Neural cell (in vitro differentiated cells): ENCODE measurements around the gene MTMR12. TPM values are rescaled to one million over a fixed set of nuclear protein-coding genes. Genes with fewer than 3 reads are reported as not detected.
"Not testable (repeated sequence)": the region's sequence is repeated elsewhere in the genome, so short reads cannot be mapped to it uniquely, and the experiment has no call there.

Source experiments
- H2AFZ ChIP-seq: fragments of 200-600, 300-800 bp; sonication (generic), shearing (Covaris generic); 2 replicates; pipeline ENCODE4 v1.6.0; 2014; ENCODE audit warnings: low read depth, mild to moderate bottlenecking, antibody characterized with exemption, low read length, moderate library complexity
- H3F3A ChIP-seq: fragments of 200-600 bp; shearing (Covaris generic); 2 replicates; pipeline ENCODE4 v1.6.1; 2016; ENCODE audit warnings: mild to moderate bottlenecking, moderate library complexity, mixed read lengths, antibody characterized with exemption, low read length; ENCODE audit not compliant: insufficient read depth, poor library complexity, severe bottlenecking
- H3K27ac ChIP-seq: fragments of 200-600, 300-800 bp; sonication (generic), shearing (Covaris generic); 2 replicates; pipeline ENCODE4 v1.5.1; 2014; ENCODE audit warnings: mild to moderate bottlenecking, low read length, moderate library complexity
- H3K27me3 ChIP-seq: fragments of 300-800, 200-600 bp; sonication (generic), shearing (Covaris generic); 2 replicates; pipeline ENCODE4 v1.6.0; 2014; ENCODE audit warnings: mild to moderate bottlenecking, low read depth, low read length, moderate library complexity; ENCODE audit not compliant: insufficient read depth
- H3K36me3 ChIP-seq: fragments of 300-800, 200-600 bp; sonication (generic), shearing (Covaris generic); 2 replicates; pipeline ENCODE4 v1.5.1; 2014; ENCODE audit warnings: mild to moderate bottlenecking, antibody characterized with exemption, low read length, moderate library complexity; ENCODE audit not compliant: insufficient read depth
- H3K4me2 ChIP-seq: fragments of 300-800, 200-600 bp; sonication (generic), shearing (Covaris generic); 2 replicates; pipeline ENCODE4 v1.6.0; 2014; ENCODE audit warnings: mild to moderate bottlenecking, low read length
- H3K4me3 ChIP-seq: fragments of 300-800, 200-600 bp; sonication (generic), shearing (Covaris generic); 2 replicates; pipeline ENCODE4 v1.5.1; 2014; ENCODE audit warnings: mild to moderate bottlenecking, low read length, moderate library complexity
- H3K79me2 ChIP-seq: fragments of 200-600 bp; shearing (Covaris generic); replicated peaks from 2 replicates; pipeline ENCODE4 v1.6.0; 2014; ENCODE audit warnings: mild to moderate bottlenecking, low read length, moderate library complexity; ENCODE audit not compliant: insufficient read depth
- H3K9ac ChIP-seq: fragments of 300-800, 200-600 bp; sonication (generic), shearing (Covaris generic); 2 replicates; pipeline ENCODE4 v1.6.1; 2016; ENCODE audit warnings: mild to moderate bottlenecking, low read length, mixed read lengths
- H3K9me2 ChIP-seq: fragments of 200-600 bp; shearing (Covaris generic); 2 replicates; pipeline ENCODE4 v1.6.1; 2016; ENCODE audit warnings: mild to moderate bottlenecking, low read length, mixed read lengths; ENCODE audit not compliant: insufficient read depth
- H3K9me3 ChIP-seq: fragments of 200-600, 300-800 bp; sonication (generic), shearing (Covaris generic); 2 replicates; pipeline ENCODE4 v1.6.1; 2016; ENCODE audit warnings: mild to moderate bottlenecking, mixed run types, low read length, moderate library complexity, mixed read lengths
- H4K20me1 ChIP-seq: fragments of 200-600 bp; shearing (Covaris generic); 2 replicates; pipeline ENCODE4 v1.6.1; 2016; ENCODE audit warnings: mild to moderate bottlenecking, mixed run types; ENCODE audit not compliant: insufficient read depth
- CTCF ChIP-seq: fragments of 450-650 bp; IDR thresholded peaks from 2 replicates; pipeline ENCODE4 v1.5.1; 2014; ENCODE audit warnings: antibody characterized with exemption, mild to moderate bottlenecking, moderate library complexity; ENCODE audit not compliant: poor library complexity, severe bottlenecking
- EP300 ChIP-seq: fragments of 450-650 bp; conservative IDR thresholded peaks from 2 replicates; pipeline ENCODE4 v1.6.1; 2014; ENCODE audit warnings: antibody characterized with exemption, mild to moderate bottlenecking, moderate library complexity; ENCODE audit not compliant: poor library complexity, severe bottlenecking
- EZH2 ChIP-seq: fragments of 200-600, 300-800 bp; shearing (Covaris generic), sonication (generic); IDR thresholded peaks from 2 replicates; pipeline ENCODE4 v1.6.1; 2014; ENCODE audit warnings: antibody characterized with exemption, low read length, borderline replicate concordance, mild to moderate bottlenecking; ENCODE audit not compliant: insufficient read depth, poor library complexity, severe bottlenecking
- MXI1 ChIP-seq: fragments of 450-650 bp; conservative IDR thresholded peaks from 2 replicates; pipeline ENCODE4 v1.6.1; 2014; ENCODE audit warnings: antibody characterized with exemption, mild to moderate bottlenecking; ENCODE audit not compliant: poor library complexity, severe bottlenecking
- POLR2AphosphoS5 ChIP-seq: IDR thresholded peaks from 2 replicates; pipeline ENCODE4 v1.6.1; 2012
- RAD21 ChIP-seq: fragments of 450-650 bp; conservative IDR thresholded peaks from 2 replicates; pipeline ENCODE4 v1.6.1; 2014; ENCODE audit warnings: antibody characterized with exemption, mild to moderate bottlenecking, moderate library complexity
- SMC3 ChIP-seq: fragments of 450-650 bp; conservative IDR thresholded peaks from 2 replicates; pipeline ENCODE4 v1.6.1; 2014; ENCODE audit warnings: antibody characterized with exemption, mild to moderate bottlenecking, moderate library complexity; ENCODE audit not compliant: poor library complexity
- TAF1 ChIP-seq: IDR thresholded peaks from 2 replicates; pipeline ENCODE4 v1.6.1; 2012; ENCODE audit warnings: low read depth
- polyA plus RNA-seq: library from polyadenylated mRNA; depleted of rRNA; stranded (reverse); fragments of >200 nt; gene quantifications from 2 replicates; pipeline ENCODE4 v1.2.3, GENCODE V29; 2014
- TF ChIP-seq, protein P1 (sequence below): IDR thresholded peaks from 2 replicates; pipeline ENCODE4 v1.6.1; 2012; ENCODE audit warnings: borderline replicate concordance

MTMR12 gene
- polyA plus RNA-seq, 1 donor from 2014 or later, result 13.5 TPM

GRCh38 chr5:32217886-32218396 is 94.8 kb downstream of the MTMR12 start:
- H3K27me3 ChIP-seq, result no peaks in the 10 kb centered on the region
- H3K36me3 ChIP-seq, result no peaks in the 10 kb centered on the region
- H2AFZ ChIP-seq, result no peak overlapping the region
- H3F3A ChIP-seq, result no peaks in the 10 kb centered on the region
- H3K9me3 ChIP-seq, result no peaks in the 10 kb centered on the region
- H4K20me1 ChIP-seq, result no peaks in the 10 kb centered on the region
- no peak overlapping the region for H3K9ac ChIP-seq
- no peak overlapping the region for H3K27ac ChIP-seq
- no peak for TF ChIP-seq SMC3
- no peak for TF ChIP-seq EZH2
- TF ChIP-seq, protein P1, sequence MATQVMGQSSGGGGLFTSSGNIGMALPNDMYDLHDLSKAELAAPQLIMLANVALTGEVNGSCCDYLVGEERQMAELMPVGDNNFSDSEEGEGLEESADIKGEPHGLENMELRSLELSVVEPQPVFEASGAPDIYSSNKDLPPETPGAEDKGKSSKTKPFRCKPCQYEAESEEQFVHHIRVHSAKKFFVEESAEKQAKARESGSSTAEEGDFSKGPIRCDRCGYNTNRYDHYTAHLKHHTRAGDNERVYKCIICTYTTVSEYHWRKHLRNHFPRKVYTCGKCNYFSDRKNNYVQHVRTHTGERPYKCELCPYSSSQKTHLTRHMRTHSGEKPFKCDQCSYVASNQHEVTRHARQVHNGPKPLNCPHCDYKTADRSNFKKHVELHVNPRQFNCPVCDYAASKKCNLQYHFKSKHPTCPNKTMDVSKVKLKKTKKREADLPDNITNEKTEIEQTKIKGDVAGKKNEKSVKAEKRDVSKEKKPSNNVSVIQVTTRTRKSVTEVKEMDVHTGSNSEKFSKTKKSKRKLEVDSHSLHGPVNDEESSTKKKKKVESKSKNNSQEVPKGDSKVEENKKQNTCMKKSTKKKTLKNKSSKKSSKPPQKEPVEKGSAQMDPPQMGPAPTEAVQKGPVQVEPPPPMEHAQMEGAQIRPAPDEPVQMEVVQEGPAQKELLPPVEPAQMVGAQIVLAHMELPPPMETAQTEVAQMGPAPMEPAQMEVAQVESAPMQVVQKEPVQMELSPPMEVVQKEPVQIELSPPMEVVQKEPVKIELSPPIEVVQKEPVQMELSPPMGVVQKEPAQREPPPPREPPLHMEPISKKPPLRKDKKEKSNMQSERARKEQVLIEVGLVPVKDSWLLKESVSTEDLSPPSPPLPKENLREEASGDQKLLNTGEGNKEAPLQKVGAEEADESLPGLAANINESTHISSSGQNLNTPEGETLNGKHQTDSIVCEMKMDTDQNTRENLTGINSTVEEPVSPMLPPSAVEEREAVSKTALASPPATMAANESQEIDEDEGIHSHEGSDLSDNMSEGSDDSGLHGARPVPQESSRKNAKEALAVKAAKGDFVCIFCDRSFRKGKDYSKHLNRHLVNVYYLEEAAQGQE, result no peak
- no peak for TF ChIP-seq POLR2AphosphoS5
- no peak for TF ChIP-seq TAF1
- TF ChIP-seq CTCF, result no peak
- no peak for TF ChIP-seq RAD21
- no peak for TF ChIP-seq MXI1
- TF ChIP-seq EP300, result no peak
- no peak overlapping the region for H3K4me3 ChIP-seq
- H3K79me2 ChIP-seq, result no peaks in the 10 kb centered on the region
- no peak overlapping the region for H3K4me2 ChIP-seq
- H3K9me2 ChIP-seq, result no peaks in the 10 kb centered on the region

- not testable (repeated sequence) for H3K27me3 ChIP-seq, H3K36me3 ChIP-seq, H3K4me2 ChIP-seq, H3K9ac ChIP-seq, H3F3A ChIP-seq, H2AFZ ChIP-seq, H3K79me2 ChIP-seq, H4K20me1 ChIP-seq, H3K9me3 ChIP-seq, H3K27ac ChIP-seq, H3K9me2 ChIP-seq, H3K4me3 ChIP-seq
These were observed 98.4 kb downstream of the MTMR12 start for GRCh38 chr5:32214344-32214743.

DNA sequence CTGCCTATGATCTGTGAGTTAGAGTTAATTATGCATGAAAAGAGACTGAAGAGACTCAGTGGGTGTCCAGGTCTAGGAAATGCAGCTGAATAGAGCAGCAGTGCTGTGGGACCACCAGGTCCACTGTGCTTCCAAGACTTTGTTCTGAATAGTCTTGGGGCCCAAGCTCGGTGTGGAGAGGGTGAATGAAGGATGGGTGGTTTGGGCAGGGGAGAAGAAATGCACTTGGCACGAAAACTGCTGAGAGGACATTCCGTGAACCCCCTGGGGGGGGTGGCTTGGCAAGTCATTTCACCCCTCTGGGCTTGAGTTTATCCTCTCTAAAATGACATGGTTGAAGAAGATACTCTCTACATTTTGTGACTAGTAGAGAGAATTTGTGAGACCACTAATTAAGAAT is 102.6 kb downstream of the MTMR12 start:
- Histone ChIP-seq H3K27ac (no peak overlapping the region), H3K27me3 (no peaks in the 10 kb centered on the region), H3K9me3 (no peaks in the 10 kb centered on the region), H3K4me2 (no peak overlapping the region), H4K20me1 (no peaks in the 10 kb centered on the region), H3K79me2 (no peaks in the 10 kb centered on the region), H3K9me2 (no peaks in the 10 kb centered on the region), H3K4me3 (no peak overlapping the region), H3F3A (no peaks in the 10 kb centered on the region), H3K9ac (no peak overlapping the region), H3K36me3 (no peaks in the 10 kb centered on the region), H2AFZ (no peak overlapping the region)
- TF ChIP-seq EZH2 (no peak), TAF1 (no peak), CTCF (no peak), RAD21 (no peak), POLR2AphosphoS5 (no peak), EP300 (no peak), MXI1 (no peak), SMC3 (no peak)
- TF ChIP-seq, protein P1, result no peak
